SIG-M5 treated with dmso at 0.1 percent for 504 hours (cell line): Measurements from ENCODE around the gene HMGB2.

Experiments used
- DNase-seq: peaks from one replicate; lab custom pipeline; 2025; ENCODE audit not compliant: unreplicated experiment; lab: John Stamatoyannopoulos, UW

Gene HMGB2

GRCh38 chr4:173334891-173335752, 964 bp upstream of the HMGB2 start:
- peak; percentile 79 for DNase-seq

- peak; percentile 29 for DNase-seq
Measured at GRCh38 chr4:173333658-173334084, 487 bp downstream of the HMGB2 start.

DNA sequence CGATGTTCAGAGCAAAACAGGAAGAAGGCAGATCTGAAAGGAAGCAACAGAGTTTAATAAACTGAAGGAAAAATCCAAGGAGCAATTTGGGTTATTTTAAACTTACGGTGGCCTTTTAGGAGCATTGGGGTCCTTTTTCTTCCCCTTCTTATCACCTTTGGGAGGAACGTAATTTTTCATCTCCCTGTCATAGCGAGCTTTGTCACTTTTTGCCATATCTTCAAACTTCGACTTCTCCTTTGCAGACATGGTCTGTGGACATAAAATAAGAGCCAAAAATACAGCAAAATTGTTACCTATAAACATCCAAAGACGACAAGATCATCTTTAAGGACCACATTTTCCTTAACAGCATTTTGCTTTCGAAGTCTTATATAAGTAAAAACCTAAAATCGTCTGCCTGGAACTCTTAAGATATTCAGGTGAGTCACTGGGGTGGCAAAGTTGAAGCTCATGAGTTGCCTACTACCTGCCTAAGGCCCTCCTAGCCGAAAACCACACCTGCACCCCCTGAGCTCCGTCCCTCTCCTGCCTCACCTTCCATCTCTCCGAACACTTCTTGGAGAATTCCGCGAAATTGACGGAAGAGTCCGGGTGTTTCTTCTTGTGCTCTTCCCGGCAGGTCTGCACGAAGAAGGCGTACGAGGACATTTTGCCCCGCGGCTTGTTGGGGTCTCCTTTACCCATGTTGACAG, 1.0 kb downstream of the HMGB2 start:
- DNase-seq = peak; percentile 38

DNA sequence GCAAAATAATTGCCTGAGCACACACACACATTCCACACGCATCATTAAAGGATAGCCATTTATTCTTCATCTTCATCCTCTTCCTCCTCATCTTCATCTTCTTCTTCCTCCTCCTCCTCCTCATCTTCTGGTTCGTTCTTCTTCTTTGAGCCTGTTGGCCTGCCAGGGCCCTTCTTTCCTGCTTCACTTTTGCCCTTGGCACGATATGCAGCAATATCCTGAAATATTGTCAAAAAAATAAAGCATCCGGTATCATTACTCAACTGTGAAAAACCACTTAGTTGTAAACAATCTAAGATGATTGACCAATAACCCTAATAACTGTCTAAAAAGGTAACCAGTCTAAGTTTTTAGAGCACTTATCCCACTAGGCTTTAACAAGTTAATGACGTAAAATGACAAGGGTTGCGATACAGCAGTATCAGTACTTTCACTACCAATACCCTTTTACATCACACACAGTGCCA, 2.1 kb downstream of the HMGB2 start:
- peak; percentile 71 for DNase-seq

DNA sequence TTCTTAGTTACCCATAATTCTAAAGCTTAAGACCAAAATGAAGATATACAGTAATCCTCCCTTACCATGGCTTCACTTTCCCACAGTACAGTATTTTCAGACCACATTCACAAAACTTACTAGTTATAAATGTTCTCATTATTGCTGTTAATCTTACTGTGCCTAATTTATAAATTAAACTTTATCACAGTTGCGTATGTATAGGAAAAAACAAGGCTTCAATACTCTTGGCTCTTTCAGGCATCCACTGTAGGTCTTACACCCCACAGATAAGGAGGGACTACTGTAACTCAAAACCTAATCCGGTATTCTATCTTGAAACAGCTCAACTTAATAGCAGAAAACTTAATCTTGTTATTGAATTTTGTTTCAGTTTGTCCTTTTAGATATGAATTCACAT, 3.6 kb downstream of the HMGB2 start:
- DNase-seq = no peak

- no peak for DNase-seq
Measured at GRCh38 chr4:173328236-173328901, 5.8 kb downstream of the HMGB2 start.

DNA sequence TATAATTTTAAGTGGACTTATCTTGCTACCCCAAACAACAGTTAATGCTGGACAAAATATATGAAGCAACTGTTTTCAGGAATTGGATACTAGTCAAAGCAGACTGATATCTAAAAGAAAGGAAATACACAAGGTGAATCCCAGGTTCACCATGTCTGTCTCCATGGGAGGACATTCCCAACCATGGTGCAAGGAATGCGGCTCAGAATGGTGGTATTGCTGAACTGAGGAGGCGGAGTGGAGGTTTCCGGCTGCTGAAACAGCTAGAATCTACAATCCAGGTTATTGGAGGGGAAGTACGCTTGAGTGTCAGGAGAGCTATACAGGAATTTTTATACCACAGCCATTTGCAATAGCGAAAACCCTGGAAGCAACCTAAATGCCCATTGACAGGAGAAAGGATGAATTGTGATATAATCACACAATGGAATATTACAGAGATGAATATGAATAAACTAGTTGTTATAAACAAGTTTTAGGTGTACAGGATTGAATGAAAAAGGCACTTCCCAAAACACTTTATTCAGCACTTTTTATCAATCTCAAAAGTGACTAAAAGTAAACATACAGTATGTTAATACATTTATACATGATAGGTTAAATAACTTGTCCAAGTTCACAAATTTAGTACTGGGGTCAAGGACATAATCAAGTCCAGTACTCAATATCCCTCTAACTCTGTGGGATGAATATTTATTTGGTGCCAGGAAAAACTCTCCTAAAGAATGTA, 9.0 kb downstream of the HMGB2 start:
- DNase-seq = no peak

- DNase-seq = peak; percentile 79
Measured at GRCh38 chr4:173319696-173320095, 14.5 kb downstream of the HMGB2 start.

DNA sequence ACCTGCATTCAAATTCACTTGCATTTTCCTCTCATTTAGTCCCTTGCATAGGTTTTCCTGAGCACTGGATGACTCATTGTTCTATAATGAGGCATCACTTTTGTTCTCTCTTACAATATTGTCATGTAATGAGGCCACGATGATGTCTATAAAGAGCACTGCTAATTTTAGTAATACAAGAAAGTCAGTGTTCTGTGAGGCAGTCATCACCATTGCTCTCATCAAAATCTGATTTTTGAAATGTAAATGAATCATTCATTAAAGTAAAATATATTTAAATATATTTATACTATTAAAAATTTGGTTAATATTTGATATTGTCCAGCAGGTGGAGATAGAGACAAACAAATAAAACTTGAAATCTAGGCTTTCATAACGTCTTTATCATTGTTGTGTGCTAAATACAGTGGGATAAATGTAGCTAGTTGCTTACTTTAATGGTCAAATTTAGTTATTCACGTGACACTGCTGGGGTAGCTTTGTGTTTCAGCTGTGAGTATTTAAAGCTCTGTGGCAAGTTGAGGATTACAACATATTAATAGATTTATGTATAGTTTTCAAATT, 15.4 kb downstream of the HMGB2 start:
- peak; percentile 43 for DNase-seq

DNA sequence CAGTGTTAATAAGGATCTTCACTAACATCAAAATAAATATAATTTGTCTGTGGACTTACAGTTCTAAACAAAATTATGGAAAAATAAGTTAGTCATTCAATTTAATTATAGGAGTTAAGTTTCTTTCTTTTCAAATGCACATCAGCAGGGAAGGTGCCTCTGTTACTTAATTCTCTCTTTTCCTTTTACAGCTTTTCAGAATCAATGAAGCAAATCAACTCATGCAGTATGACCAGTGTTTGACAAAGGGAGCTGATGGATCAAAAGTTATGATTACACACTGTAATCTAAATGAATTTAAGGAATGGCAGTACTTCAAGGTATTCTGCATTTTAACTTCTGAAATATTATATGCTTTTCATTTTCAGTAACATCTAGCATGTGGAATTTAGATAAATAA, 15.9 kb downstream of the HMGB2 start:
- DNase-seq = no peak

DNA sequence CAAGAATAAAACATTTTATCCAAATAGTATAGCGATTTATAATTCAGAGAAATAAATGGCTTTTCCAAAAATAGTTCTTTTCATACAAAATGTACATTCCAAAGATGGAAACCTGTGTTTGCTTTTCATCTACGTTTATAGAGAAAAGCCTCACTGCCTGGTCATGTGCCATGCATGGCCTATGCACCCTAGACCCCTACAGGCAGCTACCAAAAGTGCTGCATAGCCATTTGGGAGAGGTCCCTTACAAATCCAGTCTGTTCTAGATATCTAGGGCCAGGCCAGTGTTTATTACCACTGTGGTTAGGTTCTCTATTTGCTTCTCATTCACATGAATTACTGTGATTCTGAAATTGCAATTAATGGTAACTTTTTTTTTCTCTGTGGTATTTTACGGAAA, 17.2 kb downstream of the HMGB2 start:
- peak; percentile 11 for DNase-seq

GRCh38 chr4:173316060-173316459, 18.1 kb downstream of the HMGB2 start:
- no peak for DNase-seq

DNA sequence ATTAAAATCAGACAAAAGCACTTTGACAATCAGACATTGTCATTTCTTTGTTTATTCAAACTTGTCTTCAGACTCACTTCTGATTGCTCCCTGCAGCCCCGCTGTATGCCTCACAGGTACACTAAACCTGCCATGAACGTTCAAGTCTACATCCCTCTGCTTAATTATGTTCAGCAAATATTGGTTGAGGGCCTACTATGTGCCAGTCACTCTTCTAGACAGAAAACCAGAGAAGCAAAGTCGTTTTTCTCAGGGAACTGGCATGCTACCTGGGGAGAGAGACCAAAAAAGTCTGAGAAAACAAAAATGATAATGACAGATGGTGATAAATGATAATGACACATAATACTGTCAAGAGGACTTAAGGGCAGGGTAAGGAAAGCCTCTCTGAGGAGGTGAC, 19.4 kb downstream of the HMGB2 start:
- no peak for DNase-seq

- DNase-seq = no peak
Measured at GRCh38 chr4:173311368-173311767, 22.8 kb downstream of the HMGB2 start.

- DNase-seq = no peak
Measured at GRCh38 chr4:173307778-173308177, 26.4 kb downstream of the HMGB2 start.

DNA sequence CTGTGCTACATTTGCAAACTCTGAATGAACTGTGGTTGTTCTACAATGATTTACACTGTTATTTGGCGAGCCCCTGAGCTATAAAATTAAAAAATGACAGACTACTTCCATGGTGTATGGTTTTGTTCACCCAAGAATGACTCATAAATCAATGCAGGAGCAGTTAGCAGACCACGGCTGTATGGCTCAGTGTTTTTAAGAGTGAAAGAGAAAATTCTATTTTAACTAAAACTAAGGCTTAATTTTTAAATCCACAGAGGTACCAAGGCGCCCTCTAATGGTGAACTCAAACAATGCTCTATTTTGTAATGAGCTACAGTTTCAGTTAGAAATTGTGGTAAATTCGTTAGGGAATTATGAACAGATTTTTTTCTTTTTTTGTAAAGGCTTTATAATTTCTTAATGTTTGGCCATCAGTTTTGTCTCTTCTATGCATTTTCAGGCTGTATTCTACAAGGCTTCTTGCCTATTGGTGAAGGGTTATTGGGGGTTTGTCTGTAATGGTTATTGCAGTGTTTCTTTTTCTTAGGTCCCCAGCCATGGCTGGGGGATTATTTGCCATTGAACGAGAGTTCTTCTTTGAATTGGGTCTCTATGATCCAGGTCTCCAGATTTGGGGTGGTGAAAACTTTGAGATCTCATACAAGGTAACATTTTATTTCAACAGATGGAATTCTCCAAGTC, 32.5 kb downstream of the HMGB2 start:
- peak; percentile 20 for DNase-seq

- no peak for DNase-seq
Measured at GRCh38 chr4:173294444-173294843, 39.7 kb downstream of the HMGB2 start.

DNA sequence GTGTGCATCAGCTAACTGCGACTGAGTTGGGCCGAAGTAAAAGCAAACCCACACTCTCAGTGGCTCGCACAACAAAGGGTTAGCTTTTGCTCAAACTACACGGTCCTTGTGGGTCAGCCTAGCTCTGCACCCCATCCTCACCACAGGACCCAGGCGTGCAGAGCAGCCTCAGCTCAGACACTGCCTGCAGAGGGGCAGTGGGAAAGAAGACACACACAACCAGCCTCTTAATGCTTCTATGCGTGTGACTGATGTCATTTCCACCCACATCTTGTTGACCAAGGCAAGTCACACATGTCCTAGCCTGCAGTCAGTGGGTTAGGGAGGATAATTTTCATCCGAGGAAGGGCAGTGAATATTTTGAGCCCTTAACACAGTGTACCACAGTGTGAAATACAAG, 40.5 kb downstream of the HMGB2 start:
- DNase-seq = no peak

GRCh38 chr4:173291899-173292298, 42.3 kb downstream of the HMGB2 start:
- DNase-seq = no peak

DNA sequence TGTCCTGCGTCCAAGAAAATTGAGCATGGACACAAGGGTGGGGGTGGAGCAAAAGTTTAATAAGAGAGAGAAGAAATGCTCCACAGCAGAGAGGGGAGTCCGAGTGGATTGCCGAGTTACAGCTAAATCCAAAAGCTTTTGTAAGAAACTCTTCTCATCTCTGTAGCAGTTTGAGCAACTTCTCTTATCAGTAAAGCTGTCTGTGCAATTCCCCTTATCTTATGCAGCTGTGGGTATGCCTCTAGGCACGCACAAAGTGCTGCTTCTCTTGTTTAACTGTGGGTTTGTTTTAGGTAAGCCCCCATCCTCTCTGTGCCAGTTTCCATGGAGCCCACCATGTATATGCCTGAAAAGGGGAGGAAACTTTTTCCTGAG, 44.8 kb downstream of the HMGB2 start:
- no peak for DNase-seq
